GM19467 (cell line): ENCODE results near the gene SMCO3.
A peak's percentile ranks its signal among the peaks of the same experiment; 100 is the strongest.

Source experiments
- ATAC-seq: cut with Tn5 transposase; IDR thresholded peaks from one replicate; pipeline ENCODE4 v1.9.1; 2021; ENCODE audit warnings: mild to moderate bottlenecking, moderate library complexity; ENCODE audit not compliant: unreplicated experiment

The SMCO3 gene

GRCh38 chr12:14814014-14814413, at the start of gene SMCO3:
TSS of gene SMCO3 (minus strand) at chr12:14814182. CDS start at chr12:14806680, 7,502 bp downstream.
- ATAC-seq = no peak

GRCh38 chr12:14860490-14860889, 46.5 kb upstream of the SMCO3 start:
- no peak for ATAC-seq

GRCh38 chr12:14858513-14858912, 44.5 kb upstream of the SMCO3 start:
- ATAC-seq = no peak

GRCh38 chr12:14854586-14855183, 40.7 kb upstream of the SMCO3 start:
- ATAC-seq = no peak

- ATAC-seq = no peak
These were observed 40.0 kb upstream of the SMCO3 start for GRCh38 chr12:14853961-14854360.

GRCh38 chr12:14852880-14853279, 38.9 kb upstream of the SMCO3 start:
- ATAC-seq = no peak

GRCh38 chr12:14850929-14851663, 37.1 kb upstream of the SMCO3 start:
- ATAC-seq = peak; percentile 66

GRCh38 chr12:14849661-14850060, 35.7 kb upstream of the SMCO3 start:
- no peak for ATAC-seq

- no peak for ATAC-seq
These were observed 33.0 kb upstream of the SMCO3 start for GRCh38 chr12:14846876-14847580.

- ATAC-seq = no peak
These were observed 32.1 kb upstream of the SMCO3 start for GRCh38 chr12:14846042-14846587.

- ATAC-seq = no peak
These were observed 31.4 kb upstream of the SMCO3 start for GRCh38 chr12:14845350-14845750.

- ATAC-seq = no peak
These were observed 30.4 kb upstream of the SMCO3 start for GRCh38 chr12:14844401-14844800.

GRCh38 chr12:14843425-14843887, 29.5 kb upstream of the SMCO3 start, which contains the start of gene ART4:
TSS of gene ART4 (minus strand) at chr12:14843526. CDS start at chr12:14843113, 413 bp downstream.
- ATAC-seq = no peak

- no peak for ATAC-seq
These were observed 28.3 kb upstream of the SMCO3 start for GRCh38 chr12:14842315-14842714.

- no peak for ATAC-seq
These were observed 27.8 kb upstream of the SMCO3 start for GRCh38 chr12:14841761-14842160.

- ATAC-seq = no peak
These were observed 26.6 kb upstream of the SMCO3 start for GRCh38 chr12:14840616-14841015.

GRCh38 chr12:14839262-14839661, 25.3 kb upstream of the SMCO3 start:
- ATAC-seq = no peak

- ATAC-seq = no peak
These were observed 22.6 kb upstream of the SMCO3 start for GRCh38 chr12:14836336-14837210.

GRCh38 chr12:14834509-14834908, 20.5 kb upstream of the SMCO3 start:
- no peak for ATAC-seq

GRCh38 chr12:14833952-14834351, 20.0 kb upstream of the SMCO3 start:
- no peak for ATAC-seq
